Activated CD4-positive, alpha-beta T cell treated with anti-CD3 and anti-CD28 coated beads, Interleukin-10, Interleukin-2, amounts not matched to agents 100 ng/mL and 50 ng/mL, durations not matched to agents 16 hours and 8 hours (primary cell): Measurements from ENCODE around the gene METTL2A.
"Not testable (repeated sequence)": the region's sequence is repeated elsewhere in the genome, so short reads cannot be mapped to it uniquely, and the experiment has no call there.

Experiments used
- DNase-seq: peaks from one replicate; pipeline ENCODE4 v3.0.0-alpha.2; 2020

The METTL2A gene

GRCh38 chr17:62473030-62473982, 49.6 kb downstream of the METTL2A start:
- DNase-seq: not testable (repeated sequence)

- not testable (repeated sequence) for DNase-seq
Observed at GRCh38 chr17:62477111-62477510, 53.4 kb downstream of the METTL2A start.

GRCh38 chr17:62477718-62478408, 54.2 kb downstream of the METTL2A start:
- DNase-seq: peak; percentile 34

GRCh38 chr17:62478424-62478879, 54.8 kb downstream of the METTL2A start, which contains the start of gene TLK2:
TSS of gene TLK2 (plus strand) at chr17:62478825. CDS start at chr17:62481126, 2,301 bp downstream.
- DNase-seq: peak; percentile 88

- DNase-seq: peak; percentile 42
Observed at GRCh38 chr17:62478880-62479638, 55.4 kb downstream of the METTL2A start.

- peak; percentile 17 for DNase-seq
Observed at GRCh38 chr17:62479639-62480258, 56.1 kb downstream of the METTL2A start.

GRCh38 chr17:62482553-62482952, 58.9 kb downstream of the METTL2A start:
- not testable (repeated sequence) for DNase-seq

- DNase-seq: not testable (repeated sequence)
Observed at GRCh38 chr17:62490990-62491389, 67.3 kb downstream of the METTL2A start.

GRCh38 chr17:62493049-62493655, 69.5 kb downstream of the METTL2A start:
- DNase-seq: not testable (repeated sequence)

GRCh38 chr17:62494073-62494472, 70.4 kb downstream of the METTL2A start:
- not testable (repeated sequence) for DNase-seq

- not testable (repeated sequence) for DNase-seq
Observed at GRCh38 chr17:62496344-62496743, 72.6 kb downstream of the METTL2A start.

- DNase-seq: not testable (repeated sequence)
Observed at GRCh38 chr17:62498796-62499195, 75.1 kb downstream of the METTL2A start.
